CD4-positive, alpha-beta T cell (primary cell): ENCODE results near the gene BAG5. TPM values are rescaled to one million over a fixed set of nuclear protein-coding genes. Genes with fewer than 3 reads are reported as not detected.
"Not testable (repeated sequence)": the region's sequence is repeated elsewhere in the genome, so short reads cannot be mapped to it uniquely, and the experiment has no call there.

ENCODE experiments used
- ATAC-seq: fragments of 200-7000 bp; cut with Tn5 transposase; one replicate; pipeline ENCODE4 v1.10.0; 2022; ENCODE audit warnings: mild to moderate bottlenecking; ENCODE audit not compliant: poor library complexity
- CTCF ChIA-PET: fragments of 350-600 bp; sonication (Branson Sonifier 250); formaldehyde crosslinking; loops from one replicate; lab custom pipeline; 2021; ENCODE audit warnings: antibody characterized with exemption, inconsistent platforms; lab: Charles Lee
- POLR2A ChIA-PET: fragments of 350-600 bp; sonication (Branson Sonifier 250); formaldehyde crosslinking; loops from one replicate; lab custom pipeline; 2021; ENCODE audit warnings: antibody characterized with exemption, inconsistent platforms; lab: Charles Lee
- DNase-seq, 14 experiments: peaks; one replicate each; pipeline ENCODE4 v3.0.0-alpha.2; 2013 to 2020; ENCODE audit warnings: mixed read lengths in 2 of 14
- H3K27ac ChIP-seq, 2 donors: one replicate each; pipeline versions ENCODE4 v1.5.1 to v1.7.0; 2013; ENCODE audit warnings: low read length in 2 of 2, low read depth in 1 of 2, mild to moderate bottlenecking in 1 of 2
- H3K27me3 ChIP-seq, 2 experiments: 1 replicate in 1 of 2; 2 replicates in 1 of 2; pipeline versions ENCODE4 v1.6.1 to v1.7.0; 2013; ENCODE audit warnings: low read length in 2 of 2, control low read depth in 1 of 2, mild to moderate bottlenecking in 1 of 2, moderate library complexity in 1 of 2; ENCODE audit not compliant: insufficient read depth in 2 of 2, control insufficient read depth in 1 of 2
- H3K36me3 ChIP-seq: one replicate; pipeline ENCODE4 v1.6.1; 2013; ENCODE audit warnings: low read length, control low read depth; ENCODE audit not compliant: insufficient read depth
- H3K4me1 ChIP-seq: one replicate; pipeline ENCODE4 v1.6.1; 2013; ENCODE audit warnings: low read length, control low read depth; ENCODE audit not compliant: insufficient read depth
- H3K4me3 ChIP-seq: one replicate; pipeline ENCODE4 v1.5.1; 2013; ENCODE audit warnings: mild to moderate bottlenecking, low read length, moderate library complexity
- H3K9me3 ChIP-seq, 2 experiments: 1 replicate in 1 of 2; 2 replicates in 1 of 2; pipeline versions ENCODE4 v1.6.1 to v1.7.0; 2013; ENCODE audit warnings: low read length in 2 of 2, mild to moderate bottlenecking in 2 of 2, control low read depth in 1 of 2, moderate library complexity in 1 of 2; ENCODE audit not compliant: control insufficient read depth in 1 of 2, insufficient read depth in 1 of 2
- H3K27ac Mint-ChIP-seq: one replicate; pipeline ENCODE4 v1.8.0; 2020; ENCODE audit warnings: mixed read lengths
- H3K27me3 Mint-ChIP-seq: one replicate; pipeline ENCODE4 v1.8.0; 2021; ENCODE audit warnings: mixed read lengths
- H3K36me3 Mint-ChIP-seq: one replicate; pipeline ENCODE4 v1.8.0; 2021; ENCODE audit warnings: low read depth, mixed read lengths
- H3K4me1 Mint-ChIP-seq: one replicate; pipeline ENCODE4 v1.8.0; 2021; ENCODE audit warnings: low read depth, mixed read lengths
- H3K4me3 Mint-ChIP-seq: one replicate; pipeline ENCODE4 v1.8.0; 2020; ENCODE audit warnings: mild to moderate bottlenecking, mixed read lengths
- H3K9me3 Mint-ChIP-seq: one replicate; pipeline ENCODE4 v1.8.0; 2020; ENCODE audit warnings: mixed read lengths
- CTCF ChIP-seq: fragments of 200-600 bp; IDR thresholded peaks from one replicate; pipeline ENCODE4 v1.8.0; 2022; ENCODE audit warnings: antibody characterized with exemption, mild to moderate bottlenecking
- intact Hi-C, 2 experiments: fragments of 100-400 bp; cut with DNase I in 1 of 2; cut with micrococcal nuclease in 1 of 2; formaldehyde crosslinking; loops; one replicate each; pipeline versions ENCODE4 v1.15.1 to v1.9.0; 2023 to 2025; cut with DNase I, micrococcal nuclease
- total RNA-seq, 174 experiments: library from RNA in 2 of 174; stranded (reverse) in 2 of 174; gene quantifications; one replicate each; pipeline ENCODE4 v1.2.3 and lab custom pipeline; 2021 to 2026

The BAG5 gene
- total RNA-seq, 2 experiments from 2014 or later, result 39.4 to 40.3 TPM

- intact Hi-C loops, result no loop called here
- no peak overlapping the region for H3K4me3 ChIP-seq
- ChIA-PET POLR2A (no interaction called here), CTCF (no interaction called here)
- TF ChIP-seq CTCF, result no peak
- Mint-ChIP-seq H3K4me1 (peaks cover 10% of the 10 kb centered on the region), H3K36me3 (no peaks in the 10 kb centered on the region), H3K9me3 (no peaks in the 10 kb centered on the region), H3K4me3 (no peak overlapping the region), H3K27me3 (peaks cover 14% of the 10 kb centered on the region), H3K27ac (no peak overlapping the region)
- H3K9me3 ChIP-seq, result peaks cover 0 to 6% of the 10 kb centered on the region in 2 experiments
- DNase-seq (no peak), ATAC-seq (no peak)
- peaks cover 2% of the 10 kb centered on the region for H3K36me3 ChIP-seq
- no peak overlapping the region for H3K27ac ChIP-seq
- H3K27me3 ChIP-seq, result peaks cover 6% of the 10 kb centered on the region in 2 experiments
- H3K4me1 ChIP-seq, result peaks cover 29% of the 10 kb centered on the region
These were observed 45.9 kb downstream of the BAG5 start for GRCh38 chr14:103516426-103517173.

GRCh38 chr14:103514596-103515421, 47.6 kb downstream of the BAG5 start:
- DNase-seq (peak in 1 of 14 experiments; percentile 16), ATAC-seq (no peak)
- Histone ChIP-seq H3K4me3 (no peak overlapping the region), H3K4me1 (peaks cover 14% of the 10 kb centered on the region), H3K27me3 (no peaks in the 10 kb centered on the region), H3K27ac (no peak overlapping the region), H3K9me3 (peaks cover 0 to 6% of the 10 kb centered on the region in 2 experiments), H3K36me3 (peaks cover 9% of the 10 kb centered on the region)
- Mint-ChIP-seq H3K4me3 (no peak overlapping the region), H3K4me1 (peaks cover 10% of the 10 kb centered on the region), H3K36me3 (peaks cover 15% of the 10 kb centered on the region), H3K27me3 (peaks cover 11% of the 10 kb centered on the region), H3K9me3 (no peaks in the 10 kb centered on the region), H3K27ac (no peak overlapping the region)
- ChIA-PET POLR2A (no interaction called here), CTCF (interaction anchor here (0.6 kb wide), 1 partner anchor 436 kb away, joined by 5 read pairs; no protein-coding TSS in a partner anchor)
- intact Hi-C loops, result no loop called here
- no peak for TF ChIP-seq CTCF

- DNase-seq, result no peak
These were observed 49.5 kb downstream of the BAG5 start for GRCh38 chr14:103512701-103513611.

GRCh38 chr14:103512180-103512579, 50.3 kb downstream of the BAG5 start:
- H3K36me3 Mint-ChIP-seq, result peaks cover 32% of the 10 kb centered on the region
- H3K27ac ChIP-seq, ATAC-seq, H3K4me3 Mint-ChIP-seq, H3K27ac Mint-ChIP-seq, H3K9me3 Mint-ChIP-seq, DNase-seq, CTCF ChIA-PET, H3K4me3 ChIP-seq, intact Hi-C loops, H3K9me3 ChIP-seq, H3K27me3 ChIP-seq, H3K4me1 Mint-ChIP-seq, POLR2A ChIA-PET, H3K27me3 Mint-ChIP-seq, H3K4me1 ChIP-seq: not testable (repeated sequence)
- peaks cover 12% of the 10 kb centered on the region for H3K36me3 ChIP-seq

More at GRCh38 chr14:103512701-103513611, 49.5 kb downstream of the BAG5 start:
- H3K4me3 Mint-ChIP-seq, result no peak overlapping the region
- peaks cover 25% of the 10 kb centered on the region for H3K36me3 Mint-ChIP-seq
- H3K27ac ChIP-seq, result no peak overlapping the region
- H3K27me3 Mint-ChIP-seq, result no peaks in the 10 kb centered on the region
- no peaks in the 10 kb centered on the region for H3K27me3 ChIP-seq
- ChIA-PET POLR2A (no interaction called here), CTCF (no interaction called here)
- no peaks in the 10 kb centered on the region for H3K9me3 Mint-ChIP-seq
- H3K27ac Mint-ChIP-seq, result no peak overlapping the region
- no peak for TF ChIP-seq CTCF
- no peak overlapping the region for H3K4me3 ChIP-seq
- intact Hi-C loops, result no loop called here
- no peaks in the 10 kb centered on the region for H3K4me1 ChIP-seq
- ATAC-seq, result no peak
- H3K4me1 Mint-ChIP-seq, result no peaks in the 10 kb centered on the region
- H3K36me3 ChIP-seq, result peaks cover 12% of the 10 kb centered on the region
- no peaks in the 10 kb centered on the region for H3K9me3 ChIP-seq
